ENCODE results near the gene DNAJC11. TPM values are rescaled to one million over a fixed set of nuclear protein-coding genes. Genes with fewer than 3 reads are reported as not detected.
"Not testable (repeated sequence)": the region's sequence is repeated elsewhere in the genome, so short reads cannot be mapped to it uniquely, and the experiment has no call there.

Gene DNAJC11
- total RNA-seq, 1 experiment from 2014 or later: 40.9 TPM

- in situ Hi-C loops (cut with HindIII; ENCODE audit: low pct_unique_long_range_greater_than_20kb, low sequenced_read_pairs): no loop called here
- DNase-seq (ENCODE audit: low read depth, low spot score): no peak
Measured at GRCh38 chr1:6614929-6615785, 86.5 kb downstream of the DNAJC11 start.

GRCh38 chr1:6614019-6614928 lies 87.3 kb downstream of the DNAJC11 start:
- in situ Hi-C loops (cut with HindIII; ENCODE audit: low pct_unique_long_range_greater_than_20kb, low sequenced_read_pairs): no loop called here
- no peak for DNase-seq (ENCODE audit: low read depth, low spot score)

- in situ Hi-C loops (cut with HindIII; ENCODE audit: low pct_unique_long_range_greater_than_20kb, low sequenced_read_pairs): no loop called here
- DNase-seq (ENCODE audit: low read depth, low spot score): peak; percentile 97
Measured at GRCh38 chr1:6613361-6614018, 88.1 kb downstream of the DNAJC11 start, which contains the start of gene PHF13. TSS of gene PHF13 (plus strand) at chr1:6613731. CDS start at chr1:6614067, 336 bp downstream.

GRCh38 chr1:6612641-6613360 lies 88.8 kb downstream of the DNAJC11 start:
- peak; percentile 35 for DNase-seq (ENCODE audit: low read depth, low spot score)
- in situ Hi-C loops (cut with HindIII; ENCODE audit: low pct_unique_long_range_greater_than_20kb, low sequenced_read_pairs): no loop called here

GRCh38 chr1:6603915-6604558 lies 97.6 kb downstream of the DNAJC11 start:
- DNase-seq (ENCODE audit: low read depth, low spot score): peak; percentile 65
- in situ Hi-C loops (cut with HindIII; ENCODE audit: low pct_unique_long_range_greater_than_20kb, low sequenced_read_pairs): no loop called here

GRCh38 chr1:6603238-6603914 lies 98.2 kb downstream of the DNAJC11 start:
- in situ Hi-C loops (cut with HindIII; ENCODE audit: low pct_unique_long_range_greater_than_20kb, low sequenced_read_pairs): no loop called here
- peak; percentile 98 for DNase-seq (ENCODE audit: low read depth, low spot score)

GRCh38 chr1:6602669-6603237 lies 98.9 kb downstream of the DNAJC11 start, which contains the start of gene KLHL21:
TSS of gene KLHL21 (minus strand) at chr1:6602869. CDS start at chr1:6602817, 52 bp downstream.
- in situ Hi-C loops (cut with HindIII; ENCODE audit: low pct_unique_long_range_greater_than_20kb, low sequenced_read_pairs): no loop called here
- DNase-seq (ENCODE audit: low read depth, low spot score): peak; percentile 86

- in situ Hi-C loops (cut with HindIII; ENCODE audit: low pct_unique_long_range_greater_than_20kb, low sequenced_read_pairs): no loop called here
- DNase-seq (ENCODE audit: low read depth, low spot score): no peak
Measured at GRCh38 chr1:6601923-6602668, 99.5 kb downstream of the DNAJC11 start.

GRCh38 chr1:6601049-6601922 lies 100.3 kb downstream of the DNAJC11 start:
- peak; percentile 72 for DNase-seq (ENCODE audit: low read depth, low spot score)
- in situ Hi-C loops (cut with HindIII; ENCODE audit: low pct_unique_long_range_greater_than_20kb, low sequenced_read_pairs): no loop called here

GRCh38 chr1:6600410-6601048 lies 101.1 kb downstream of the DNAJC11 start:
- in situ Hi-C loops (cut with HindIII; ENCODE audit: low pct_unique_long_range_greater_than_20kb, low sequenced_read_pairs): no loop called here
- DNase-seq (ENCODE audit: low read depth, low spot score): no peak

- DNase-seq (ENCODE audit: low read depth, low spot score); in situ Hi-C loops (cut with HindIII; ENCODE audit: low pct_unique_long_range_greater_than_20kb, low sequenced_read_pairs): not testable (repeated sequence)
Measured at GRCh38 chr1:6599991-6600390, 101.6 kb downstream of the DNAJC11 start.

GRCh38 chr1:6599141-6599975 lies 102.3 kb downstream of the DNAJC11 start:
- in situ Hi-C loops (cut with HindIII; ENCODE audit: low pct_unique_long_range_greater_than_20kb, low sequenced_read_pairs): no loop called here
- no peak for DNase-seq (ENCODE audit: low read depth, low spot score)

GRCh38 chr1:6597777-6598131 lies 103.9 kb downstream of the DNAJC11 start:
- DNase-seq (ENCODE audit: low read depth, low spot score): no peak
- in situ Hi-C loops (cut with HindIII; ENCODE audit: low pct_unique_long_range_greater_than_20kb, low sequenced_read_pairs): no loop called here
